Bronchial epithelial cell (primary cell): ENCODE measurements around the gene LASP1. TPM values are rescaled to one million over a fixed set of nuclear protein-coding genes. Genes with fewer than 3 reads are reported as not detected.
"Not testable (repeated sequence)": the region's sequence is repeated elsewhere in the genome, so short reads cannot be mapped to it uniquely, and the experiment has no call there.

Experiments
- DNase-seq: peaks from one replicate; pipeline ENCODE4 v3.0.0-alpha.2; 2010; ENCODE audit warnings: low read depth
- FAIRE-seq: peaks from 2 replicates; lab custom pipeline; 2011; peaks lifted over from hg19 to GRCh38; lab: Jason Lieb, UNC
- H3K27me3 ChIP-seq: 2 replicates; pipeline ENCODE4 v1.5.1; 2011; ENCODE audit warnings: low read length; ENCODE audit not compliant: control insufficient read depth, insufficient read depth
- H3K36me3 ChIP-seq: 2 replicates; pipeline ENCODE4 v1.5.1; 2011; ENCODE audit warnings: low read length; ENCODE audit not compliant: control insufficient read depth, insufficient read depth
- H3K4me3 ChIP-seq: 2 replicates; pipeline ENCODE4 v1.5.1; 2011; ENCODE audit warnings: mild to moderate bottlenecking, low read depth, low read length, control low read depth
- CTCF ChIP-seq: IDR thresholded peaks from 2 replicates; pipeline ENCODE4 v1.5.1; 2011; ENCODE audit warnings: mild to moderate bottlenecking, moderate library complexity, low read length, control low read depth, inconsistent platforms; ENCODE audit not compliant: insufficient read depth, severe bottlenecking
- total RNA-seq: library from RNA; depleted of rRNA; stranded (reverse); fragments of >200 nt; gene quantifications from 2 replicates; pipeline ENCODE4 v1.2.1, GENCODE V29; 2014

LASP1 gene
- total RNA-seq, 1 donor from 2014 or later: 21.9 TPM

GRCh38 chr17:38947189-38947588 lies 77.3 kb downstream of the LASP1 start:
- Histone ChIP-seq H3K36me3 (no peaks in the 10 kb centered on the region), H3K27me3 (no peaks in the 10 kb centered on the region), H3K4me3 (no peak overlapping the region)
- FAIRE-seq: no peak
- TF ChIP-seq CTCF: no peak
- no peak for DNase-seq

DNA sequence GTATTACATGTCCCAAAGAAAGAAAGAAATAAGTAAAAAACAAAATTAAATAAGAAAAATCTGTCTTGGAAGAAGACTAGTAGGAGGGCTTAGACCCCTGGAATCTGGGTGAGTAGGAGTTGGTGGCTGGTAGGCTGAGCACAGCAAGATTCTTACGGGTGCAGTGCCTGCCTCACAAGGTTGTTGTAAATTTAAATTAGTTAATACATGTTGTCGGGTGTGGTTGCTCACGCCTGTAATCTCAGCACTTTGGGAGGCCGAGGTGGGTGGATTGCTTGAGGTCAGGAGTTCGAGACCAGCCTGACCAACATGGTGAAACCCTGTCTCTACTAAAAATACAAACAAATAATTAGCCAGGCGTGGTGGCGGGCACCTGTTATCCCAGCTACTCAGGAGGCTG lies 83.9 kb downstream of the LASP1 start:
- DNase-seq, H3K27me3 ChIP-seq, FAIRE-seq, H3K4me3 ChIP-seq, H3K36me3 ChIP-seq: not testable (repeated sequence)

DNA sequence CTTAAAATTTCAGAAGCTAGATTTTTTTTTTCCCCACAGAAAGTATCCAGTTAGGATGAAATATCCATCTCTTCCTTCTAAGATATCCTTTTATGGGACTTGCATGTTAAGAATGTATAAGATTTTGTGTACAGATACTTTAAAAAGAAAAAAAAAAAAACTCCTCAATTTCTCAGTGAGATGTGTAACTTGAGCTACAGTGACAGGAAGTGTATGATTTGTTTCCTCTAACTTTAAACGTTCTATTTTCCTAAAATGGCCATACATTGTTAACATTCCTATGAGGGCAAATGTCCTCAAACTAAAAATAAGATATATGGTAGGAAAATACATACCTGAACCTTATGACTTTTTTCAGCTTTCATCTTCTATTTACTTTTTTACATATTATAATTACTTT lies 88.5 kb downstream of the LASP1 start:
- TF ChIP-seq CTCF: no peak
- H3K36me3 ChIP-seq: no peaks in the 10 kb centered on the region
- DNase-seq (no peak), FAIRE-seq (no peak)
- H3K4me3 ChIP-seq: no peak overlapping the region
- H3K27me3 ChIP-seq: no peaks in the 10 kb centered on the region

DNA sequence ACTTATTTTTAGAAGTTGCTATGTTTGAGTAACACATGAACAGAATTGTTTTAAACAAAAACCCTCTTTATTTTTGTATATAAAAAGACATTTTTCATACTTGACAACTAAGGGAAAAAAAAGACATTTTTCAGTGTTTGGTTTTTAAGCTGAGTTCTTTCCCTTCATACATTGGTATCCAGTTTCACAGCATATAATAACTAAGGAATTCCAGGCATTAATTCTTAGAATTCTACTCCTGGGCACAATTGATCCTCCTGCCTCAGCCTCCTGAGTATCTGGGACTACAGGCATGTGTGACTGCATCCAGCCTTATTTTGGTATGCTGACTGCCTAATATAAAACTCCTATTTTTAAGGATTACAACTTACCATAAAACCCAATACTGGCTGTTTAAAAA lies 88.9 kb downstream of the LASP1 start:
- Histone ChIP-seq H3K4me3 (no peak overlapping the region), H3K36me3 (no peaks in the 10 kb centered on the region), H3K27me3 (no peaks in the 10 kb centered on the region)
- TF ChIP-seq CTCF: no peak
- DNase-seq (no peak), FAIRE-seq (no peak)

- Histone ChIP-seq H3K4me3 (no peak overlapping the region), H3K36me3 (no peaks in the 10 kb centered on the region), H3K27me3 (no peaks in the 10 kb centered on the region)
- no peak for TF ChIP-seq CTCF
- DNase-seq: no peak
- FAIRE-seq: no peak
Measured at GRCh38 chr17:38959508-38959907, 89.7 kb downstream of the LASP1 start.

DNA sequence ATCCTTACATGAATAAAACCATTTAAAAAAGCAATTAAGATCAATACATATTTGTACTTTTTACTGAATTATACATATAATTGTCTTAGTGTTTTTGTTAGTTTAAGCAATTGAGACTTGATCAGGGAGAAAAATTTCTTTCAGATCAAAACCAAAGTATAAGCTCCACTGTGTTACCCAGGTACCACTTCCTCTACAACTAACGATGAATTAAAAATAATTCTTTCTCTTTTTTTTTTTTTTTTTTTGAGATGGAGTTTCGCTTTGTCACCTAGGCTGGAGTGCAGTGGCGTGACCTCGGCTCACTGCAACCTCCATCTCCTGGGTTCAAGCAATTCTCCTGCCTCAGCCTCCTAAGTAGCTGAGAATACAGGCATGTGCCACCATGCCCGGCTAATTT lies 90.5 kb downstream of the LASP1 start:
- Histone ChIP-seq H3K27me3 (no peaks in the 10 kb centered on the region), H3K36me3 (no peaks in the 10 kb centered on the region), H3K4me3 (no peak overlapping the region)
- DNase-seq (no peak), FAIRE-seq (no peak)
- TF ChIP-seq CTCF: no peak
